ENCODE data around the gene ZNF582.

The ZNF582 gene

DNA sequence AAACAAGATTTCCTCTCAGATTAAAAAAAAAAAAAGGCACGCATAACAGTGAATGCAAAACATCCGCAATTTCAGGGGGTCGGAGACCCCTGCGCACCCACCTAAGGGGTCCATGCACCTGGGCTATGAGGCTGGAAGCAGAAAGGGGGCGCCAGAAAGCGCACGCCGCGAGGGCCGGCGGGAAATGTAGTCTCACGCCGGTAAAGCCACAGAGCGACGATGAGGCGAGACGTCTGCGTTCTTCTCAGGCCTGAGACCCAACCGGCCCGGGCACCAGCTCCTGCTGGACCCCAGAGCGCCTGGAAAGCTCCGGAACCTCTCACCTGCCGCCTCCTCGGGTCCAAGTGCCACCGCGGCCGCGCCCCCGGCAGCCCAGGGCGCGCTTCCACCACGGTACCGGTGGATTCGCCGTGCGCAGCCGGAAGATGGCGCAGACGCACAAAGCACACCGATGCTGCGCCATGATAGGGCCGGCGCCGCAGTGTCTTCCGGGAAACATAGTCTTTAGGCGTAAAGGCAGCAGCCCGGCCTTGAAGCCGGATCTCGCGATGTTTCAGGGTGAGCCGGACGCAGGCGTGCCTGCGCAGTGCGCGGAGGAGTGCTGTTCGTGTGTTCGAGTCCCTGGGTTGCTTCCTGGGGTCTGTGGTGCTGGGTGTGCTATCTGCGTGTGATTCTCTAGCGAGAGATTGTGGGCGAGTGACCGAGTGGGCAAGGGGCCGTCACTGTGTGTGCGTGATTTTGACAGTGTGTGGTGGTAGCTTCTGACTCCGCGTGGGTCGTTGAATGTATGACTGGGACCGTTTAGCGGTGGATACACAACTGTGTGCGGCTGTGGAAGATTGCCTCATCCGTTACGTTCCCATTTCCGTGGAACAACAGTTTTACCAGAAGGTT, at the start of gene ZNF582:
Gene ZNF582 (minus strand): TSS at position 416 of the 894 bp plus-strand sequence. CDS start 1,782 bp downstream, outside the sequence.
- DNase-seq (ENCODE audit: extremely low read depth, low read depth) = peak; percentile 75
- TF ChIP-seq, protein P1, sequence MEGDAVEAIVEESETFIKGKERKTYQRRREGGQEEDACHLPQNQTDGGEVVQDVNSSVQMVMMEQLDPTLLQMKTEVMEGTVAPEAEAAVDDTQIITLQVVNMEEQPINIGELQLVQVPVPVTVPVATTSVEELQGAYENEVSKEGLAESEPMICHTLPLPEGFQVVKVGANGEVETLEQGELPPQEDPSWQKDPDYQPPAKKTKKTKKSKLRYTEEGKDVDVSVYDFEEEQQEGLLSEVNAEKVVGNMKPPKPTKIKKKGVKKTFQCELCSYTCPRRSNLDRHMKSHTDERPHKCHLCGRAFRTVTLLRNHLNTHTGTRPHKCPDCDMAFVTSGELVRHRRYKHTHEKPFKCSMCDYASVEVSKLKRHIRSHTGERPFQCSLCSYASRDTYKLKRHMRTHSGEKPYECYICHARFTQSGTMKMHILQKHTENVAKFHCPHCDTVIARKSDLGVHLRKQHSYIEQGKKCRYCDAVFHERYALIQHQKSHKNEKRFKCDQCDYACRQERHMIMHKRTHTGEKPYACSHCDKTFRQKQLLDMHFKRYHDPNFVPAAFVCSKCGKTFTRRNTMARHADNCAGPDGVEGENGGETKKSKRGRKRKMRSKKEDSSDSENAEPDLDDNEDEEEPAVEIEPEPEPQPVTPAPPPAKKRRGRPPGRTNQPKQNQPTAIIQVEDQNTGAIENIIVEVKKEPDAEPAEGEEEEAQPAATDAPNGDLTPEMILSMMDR (IDR thresholded peaks at IDR 0.05; ENCODE audit: low read depth, low read length, missing control alignments) = peak; percentile 63
- peak within 1 kb of the TSS; percentile 55 for H3K4me3 ChIP-seq (replicated peaks; ENCODE audit: low read depth, low read length)

DNA sequence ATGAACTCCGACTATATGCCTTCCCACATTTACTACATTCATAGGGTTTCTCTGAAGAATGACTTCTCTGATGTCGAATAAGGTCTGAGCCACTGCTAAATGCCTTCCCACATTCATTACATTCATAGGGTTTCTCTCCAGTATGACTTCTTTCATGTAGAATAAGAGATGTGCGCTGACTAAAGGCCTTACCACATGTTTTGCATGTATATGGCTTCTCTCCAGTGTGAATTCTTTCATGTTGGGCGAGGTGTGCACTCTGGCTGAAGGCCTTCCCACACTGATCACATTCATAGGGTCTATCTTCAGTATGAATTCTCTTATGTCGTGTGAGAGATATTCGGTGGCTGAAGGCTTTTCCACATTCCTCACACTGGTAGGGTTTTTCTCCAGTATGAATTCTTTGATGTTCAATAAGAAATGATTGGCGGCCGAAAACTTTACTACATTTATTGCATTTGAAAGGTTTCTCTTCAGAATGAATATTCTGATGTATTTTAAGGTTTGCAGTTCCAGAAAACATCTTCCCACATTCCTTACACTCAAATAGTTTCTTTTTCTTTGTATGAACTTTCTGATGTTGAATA, 48.0 kb upstream of the ZNF582 start:
- TF ChIP-seq, protein P1 (IDR thresholded peaks at IDR 0.05; ENCODE audit: low read depth, low read length, missing control alignments) = no peak
- DNase-seq (ENCODE audit: extremely low read depth, low read depth) = no peak
- H3K4me3 ChIP-seq (replicated peaks; ENCODE audit: low read depth, low read length) = no peak overlapping the region

DNA sequence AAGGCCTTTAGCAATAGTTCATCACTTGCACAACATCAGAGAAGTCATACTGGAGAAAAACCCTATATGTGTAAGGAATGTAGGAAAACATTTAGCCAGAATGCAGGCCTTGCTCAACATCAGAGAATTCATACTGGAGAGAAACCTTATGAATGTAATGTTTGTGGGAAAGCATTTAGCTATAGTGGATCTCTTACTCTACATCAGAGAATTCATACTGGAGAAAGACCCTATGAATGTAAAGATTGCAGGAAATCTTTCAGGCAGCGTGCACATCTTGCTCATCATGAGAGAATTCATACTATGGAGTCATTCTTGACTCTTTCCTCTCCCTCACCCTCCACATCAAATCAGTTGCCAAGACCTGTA, 30.6 kb upstream of the ZNF582 start:
- TF ChIP-seq, protein P1 (IDR thresholded peaks at IDR 0.05; ENCODE audit: low read depth, low read length, missing control alignments) = no peak
- DNase-seq (ENCODE audit: extremely low read depth, low read depth) = no peak
- H3K4me3 ChIP-seq (replicated peaks; ENCODE audit: low read depth, low read length) = no peak overlapping the region

GRCh38 chr19:56423276-56423984, 30.1 kb upstream of the ZNF582 start:
- DNase-seq (ENCODE audit: extremely low read depth, low read depth) = no peak
- TF ChIP-seq, protein P1 (IDR thresholded peaks at IDR 0.05; ENCODE audit: low read depth, low read length, missing control alignments) = no peak
- H3K4me3 ChIP-seq (replicated peaks; ENCODE audit: low read depth, low read length) = no peak overlapping the region

DNA sequence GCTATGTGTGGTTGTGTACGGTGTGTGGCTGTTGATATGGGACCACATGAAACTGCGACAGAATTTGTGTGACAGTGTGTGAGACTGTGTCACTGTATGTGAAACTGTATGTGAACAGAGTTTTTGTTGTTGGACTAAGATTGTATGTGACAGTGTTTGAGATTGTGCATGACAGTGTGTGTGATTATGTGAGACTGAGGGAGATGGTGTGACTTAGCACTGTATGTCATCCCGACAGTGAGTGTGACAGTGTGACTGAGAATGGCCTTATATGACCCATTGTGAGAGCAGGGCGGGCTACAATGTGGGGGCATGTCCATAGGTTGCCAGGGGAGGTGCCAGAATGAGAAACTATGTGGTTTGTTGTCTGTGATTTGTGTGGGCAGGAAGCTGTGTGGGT, 11.7 kb upstream of the ZNF582 start:
- peak overlapping the region; percentile 64 for H3K4me3 ChIP-seq (replicated peaks; ENCODE audit: low read depth, low read length)
- no peak for DNase-seq (ENCODE audit: extremely low read depth, low read depth)
- TF ChIP-seq, protein P1 (IDR thresholded peaks at IDR 0.05; ENCODE audit: low read depth, low read length, missing control alignments) = no peak

DNA sequence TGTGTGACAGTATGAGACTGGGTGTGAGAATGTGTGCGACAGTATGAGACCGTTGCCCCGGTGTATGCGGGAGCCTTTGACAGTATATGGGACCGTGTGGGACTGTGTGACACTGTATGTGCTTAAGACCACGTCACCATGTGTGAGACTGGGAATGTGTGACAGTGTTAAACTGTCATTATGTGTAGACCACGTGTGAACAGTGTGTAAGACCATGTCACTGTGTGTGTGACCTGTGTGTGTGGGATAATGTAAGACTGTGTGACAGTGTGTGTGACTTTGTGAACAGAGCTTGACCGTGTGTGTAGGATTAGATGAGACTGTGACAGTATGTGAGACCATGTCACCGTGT, 11.3 kb upstream of the ZNF582 start:
- no peak for DNase-seq (ENCODE audit: extremely low read depth, low read depth)
- peak overlapping the region; percentile 64 for H3K4me3 ChIP-seq (replicated peaks; ENCODE audit: low read depth, low read length)
- TF ChIP-seq, protein P1 (IDR thresholded peaks at IDR 0.05; ENCODE audit: low read depth, low read length, missing control alignments) = no peak

Measured in HFF-Myc (cell line).